Hepatocyte (in vitro differentiated cells): ENCODE measurements around the gene LRMDA. TPM values are rescaled to one million over a fixed set of nuclear protein-coding genes. Genes with fewer than 3 reads are reported as not detected.

Experiments
- DNase-seq: peaks from one replicate; pipeline ENCODE4 v3.0.0-alpha.2; 2016; ENCODE audit warnings: low spot score
- H2AFZ ChIP-seq: fragments of 200-600 bp; sonication (generic); 2 replicates; pipeline ENCODE4 v1.6.0; 2016; ENCODE audit warnings: antibody characterized with exemption, mild to moderate bottlenecking
- H3K27ac ChIP-seq: fragments of 200-600 bp; sonication (generic); 2 replicates; pipeline ENCODE4 v1.5.1; 2016; ENCODE audit warnings: mild to moderate bottlenecking
- H3K27me3 ChIP-seq: fragments of 200-600 bp; sonication (generic); 2 replicates; pipeline ENCODE4 v1.6.1; 2016
- H3K36me3 ChIP-seq: fragments of 200-600 bp; sonication (generic); replicated peaks from 2 replicates; pipeline ENCODE4 v1.5.1; 2016; ENCODE audit warnings: low read depth; ENCODE audit not compliant: insufficient read depth
- H3K4me1 ChIP-seq: fragments of 200-600 bp; sonication (generic); 2 replicates; pipeline ENCODE4 v1.5.1; 2016; ENCODE audit warnings: mild to moderate bottlenecking, moderate library complexity; ENCODE audit not compliant: insufficient read depth
- H3K4me2 ChIP-seq: fragments of 200-600 bp; sonication (generic); 2 replicates; pipeline ENCODE4 v1.6.0; 2016
- H3K4me3 ChIP-seq: fragments of 200-600 bp; sonication (generic); 2 replicates; pipeline ENCODE4 v1.5.1; 2016; ENCODE audit warnings: mild to moderate bottlenecking
- H3K79me2 ChIP-seq: fragments of 200-600 bp; sonication (generic); 2 replicates; pipeline ENCODE4 v1.6.0; 2017; ENCODE audit warnings: mild to moderate bottlenecking
- H3K9me2 ChIP-seq: fragments of 200-600 bp; sonication (generic); replicated peaks from 2 replicates; pipeline ENCODE4 v1.6.0; 2017; ENCODE audit warnings: mild to moderate bottlenecking; ENCODE audit not compliant: insufficient read depth
- H3K9me3 ChIP-seq: fragments of 200-600 bp; sonication (generic); 2 replicates; pipeline ENCODE4 v1.5.1; 2016; ENCODE audit warnings: low read depth, mild to moderate bottlenecking
- H4K20me1 ChIP-seq: fragments of 200-600 bp; sonication (generic); 2 replicates; pipeline ENCODE4 v1.6.0; 2016; ENCODE audit warnings: mild to moderate bottlenecking; ENCODE audit not compliant: insufficient read depth, poor library complexity, severe bottlenecking
- CTCF ChIP-seq: fragments of 200-600 bp; sonication (generic); IDR thresholded peaks from 2 replicates; pipeline ENCODE4 v1.5.1; 2016; ENCODE audit warnings: antibody characterized with exemption, mild to moderate bottlenecking; ENCODE audit not compliant: poor library complexity
- EZH2 ChIP-seq: fragments of 200-600 bp; sonication (generic); IDR thresholded peaks from 2 replicates; pipeline ENCODE4 v1.6.1; 2016; ENCODE audit warnings: antibody characterized with exemption, mild to moderate bottlenecking, borderline replicate concordance
- EZH2phosphoT487 ChIP-seq: fragments of 200-600 bp; sonication (generic); IDR thresholded peaks from one replicate; pipeline ENCODE4 v1.6.1; 2018; ENCODE audit warnings: antibody characterized with exemption, mild to moderate bottlenecking, low read depth, moderate library complexity; ENCODE audit not compliant: unreplicated experiment, severe bottlenecking
- WGBS: methylation state at CpG from one replicate; pipeline ENCODE4 v1.1.6; 2016; ENCODE audit warnings: low lambda C conversion rate; ENCODE audit errors: missing lambda C conversion rate; 5-methylcytosine and 5-hydroxymethylcytosine counted together
- polyA plus RNA-seq: library from polyadenylated mRNA; unstranded; fragments of >200 nt; fragmentation: Nextera tagmentation; extraction: Ambion mirVana; gene quantifications from 2 replicates; pipeline ENCODE4 v1.2.1, GENCODE V29; 2016
- total RNA-seq: library from RNA; depleted of rRNA; stranded (reverse); fragments of >200 nt; gene quantifications from 2 replicates; pipeline ENCODE4 v1.2.3, GENCODE V29; 2014

LRMDA gene
- total and polyA plus RNA-seq, 2 experiments from 2014 or later: 5.6 to 15.7 TPM

DNA sequence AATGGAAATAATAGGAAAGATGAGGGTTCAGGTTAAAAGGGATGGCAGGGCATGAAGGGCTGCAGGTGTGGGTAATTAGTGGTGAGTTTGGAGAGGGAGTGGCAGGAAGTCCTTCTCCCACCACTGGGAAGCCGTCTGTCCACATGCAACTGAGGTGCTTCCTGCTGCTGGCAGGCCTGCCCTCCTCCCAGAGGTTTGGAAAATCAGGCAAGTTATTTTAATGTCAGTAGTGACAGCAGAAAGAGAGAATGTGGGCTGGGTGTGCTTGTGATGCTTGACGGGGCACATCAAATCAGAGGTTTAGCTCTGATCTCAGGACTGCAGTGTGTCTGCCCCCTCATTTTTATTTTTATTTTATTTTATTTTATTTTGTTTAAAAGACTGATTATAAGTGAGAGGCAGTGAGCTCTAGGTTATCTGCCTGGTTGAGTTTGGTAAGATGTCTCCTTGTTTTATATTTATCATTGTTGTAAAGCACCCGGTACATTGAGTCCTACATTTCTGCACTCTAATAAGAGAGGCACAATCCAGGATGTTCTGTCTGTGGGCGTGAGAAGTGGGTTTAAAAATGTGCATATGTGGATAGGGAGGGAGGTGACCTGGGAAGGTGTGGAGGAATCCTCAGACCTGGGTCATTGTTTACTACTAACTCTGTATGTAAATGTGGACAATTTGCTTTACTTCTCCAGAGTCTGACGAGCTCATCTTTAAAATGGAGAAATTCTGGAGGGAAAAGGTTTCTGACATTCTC is 504.4 kb downstream of the LRMDA start:
- Histone ChIP-seq H3K9me2 (no peaks in the 10 kb centered on the region), H4K20me1 (no peaks in the 10 kb centered on the region), H3K36me3 (no peaks in the 10 kb centered on the region), H3K27ac (no peak overlapping the region), H3K4me2 (no peak overlapping the region), H2AFZ (no peak overlapping the region), H3K27me3 (no peaks in the 10 kb centered on the region), H3K4me3 (no peak overlapping the region), H3K79me2 (no peaks in the 10 kb centered on the region), H3K9me3 (no peaks in the 10 kb centered on the region), H3K4me1 (no peaks in the 10 kb centered on the region)
- WGBS: 88% methylated on average over 5 of the region's 5 CpGs
- DNase-seq: no peak
- TF ChIP-seq EZH2 (no peak), CTCF (no peak), EZH2phosphoT487 (no peak)

DNA sequence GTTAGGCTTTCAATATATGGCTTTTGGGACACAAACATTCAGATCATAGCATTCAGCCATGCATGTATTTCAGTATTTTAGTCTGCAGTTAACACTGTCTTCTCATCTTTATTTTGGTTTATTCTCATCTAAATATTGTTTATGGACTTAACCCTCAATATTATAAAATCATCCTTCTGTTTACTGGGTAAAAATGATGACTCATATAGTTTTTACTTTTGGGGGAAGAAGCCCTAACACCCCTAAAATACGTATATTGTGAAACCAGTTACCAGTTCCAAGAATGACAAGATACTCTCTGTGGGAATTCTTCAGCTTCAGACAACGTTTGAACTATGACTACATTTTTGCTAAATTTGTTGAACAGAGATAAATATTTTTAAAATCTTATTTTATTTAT is 505.4 kb downstream of the LRMDA start:
- Histone ChIP-seq H3K27me3 (no peaks in the 10 kb centered on the region), H3K4me2 (no peak overlapping the region), H3K4me1 (no peaks in the 10 kb centered on the region), H3K27ac (no peak overlapping the region), H4K20me1 (no peaks in the 10 kb centered on the region), H2AFZ (no peak overlapping the region), H3K9me2 (no peaks in the 10 kb centered on the region), H3K79me2 (no peaks in the 10 kb centered on the region), H3K4me3 (no peak overlapping the region), H3K36me3 (no peaks in the 10 kb centered on the region), H3K9me3 (no peaks in the 10 kb centered on the region)
- no peak for DNase-seq
- WGBS: 81% methylated on average over 2 of the region's 2 CpGs
- TF ChIP-seq CTCF (no peak), EZH2phosphoT487 (no peak), EZH2 (no peak)

- H3K9me2 ChIP-seq: no peaks in the 10 kb centered on the region
- H2AFZ ChIP-seq: no peak overlapping the region
- H3K4me2 ChIP-seq: no peak overlapping the region
- H3K4me1 ChIP-seq: no peaks in the 10 kb centered on the region
- no peaks in the 10 kb centered on the region for H4K20me1 ChIP-seq
- H3K27ac ChIP-seq: no peak overlapping the region
- H3K27me3 ChIP-seq: no peaks in the 10 kb centered on the region
- no peaks in the 10 kb centered on the region for H3K36me3 ChIP-seq
- no peak overlapping the region for H3K4me3 ChIP-seq
- TF ChIP-seq CTCF (no peak), EZH2phosphoT487 (no peak), EZH2 (no peak)
- H3K9me3 ChIP-seq: no peaks in the 10 kb centered on the region
- H3K79me2 ChIP-seq: no peaks in the 10 kb centered on the region
- WGBS: 88% methylated on average over 2 of the region's 2 CpGs
- DNase-seq: no peak
These were observed 506.4 kb downstream of the LRMDA start for GRCh38 chr10:75937823-75938222.
